Astrocyte (in vitro differentiated cells and primary cell): ENCODE data around the gene STX7. TPM values are rescaled to one million over a fixed set of nuclear protein-coding genes. Genes with fewer than 3 reads are reported as not detected.

Experiments used
- DNase-seq: peaks from one replicate; pipeline ENCODE4 v3.0.0-alpha.2; 2010; ENCODE audit warnings: low read depth
- FAIRE-seq: peaks from 2 replicates; lab custom pipeline; 2011; peaks lifted over from hg19 to GRCh38; lab: Jason Lieb, UNC
- H2AFZ ChIP-seq: 2 replicates; pipeline ENCODE4 v1.6.0; 2012; ENCODE audit warnings: low read depth, low read length, inconsistent platforms
- H3K27ac ChIP-seq: 2 replicates; pipeline ENCODE4 v1.5.1; 2011; ENCODE audit warnings: low read depth, low read length, inconsistent platforms
- H3K27me3 ChIP-seq: 2 replicates; pipeline ENCODE4 v1.6.0; 2011; ENCODE audit warnings: low read length, inconsistent platforms; ENCODE audit not compliant: insufficient read depth
- H3K36me3 ChIP-seq: 2 replicates; pipeline ENCODE4 v1.5.1; 2011; ENCODE audit warnings: low read length, inconsistent platforms; ENCODE audit not compliant: insufficient read depth
- H3K4me1 ChIP-seq: 2 replicates; pipeline ENCODE4 v1.5.1; 2011; ENCODE audit warnings: low read length, inconsistent platforms; ENCODE audit not compliant: insufficient read depth
- H3K4me2 ChIP-seq: 2 replicates; pipeline ENCODE4 v1.6.0; 2012; ENCODE audit warnings: low read length, inconsistent platforms
- H3K4me3 ChIP-seq: 2 replicates; pipeline ENCODE4 v1.5.1; 2011; ENCODE audit warnings: low read depth, mild to moderate bottlenecking, low read length, inconsistent platforms; ENCODE audit not compliant: insufficient read depth
- H3K79me2 ChIP-seq: 2 replicates; pipeline ENCODE4 v1.6.0; 2012; ENCODE audit warnings: mild to moderate bottlenecking, low read length, inconsistent platforms; ENCODE audit not compliant: insufficient read depth
- H3K9ac ChIP-seq: 2 replicates; pipeline ENCODE4 v1.6.0; 2012; ENCODE audit warnings: mild to moderate bottlenecking, low read length, inconsistent platforms
- H3K9me3 ChIP-seq: 2 replicates; pipeline ENCODE4 v1.5.1; 2012; ENCODE audit warnings: low read depth, mild to moderate bottlenecking, low read length, inconsistent platforms; ENCODE audit not compliant: insufficient read depth
- H4K20me1 ChIP-seq: 2 replicates; pipeline ENCODE4 v1.6.0; 2012; ENCODE audit warnings: low read length, inconsistent platforms; ENCODE audit not compliant: insufficient read depth
- H3K27ac Mint-ChIP-seq: one replicate; pipeline ENCODE4 v1.8.0; 2021; ENCODE audit warnings: mild to moderate bottlenecking, mixed read lengths; ENCODE audit not compliant: unreplicated experiment
- H3K27me3 Mint-ChIP-seq: one replicate; pipeline ENCODE4 v1.8.0; 2021; ENCODE audit warnings: low read depth, mixed read lengths; ENCODE audit not compliant: unreplicated experiment
- H3K36me3 Mint-ChIP-seq: one replicate; pipeline ENCODE4 v1.8.0; 2021; ENCODE audit warnings: low read depth, mixed read lengths; ENCODE audit not compliant: unreplicated experiment
- H3K4me1 Mint-ChIP-seq: one replicate; pipeline ENCODE4 v1.8.0; 2021; ENCODE audit warnings: low read depth, mixed read lengths; ENCODE audit not compliant: unreplicated experiment
- H3K4me3 Mint-ChIP-seq: one replicate; pipeline ENCODE4 v1.8.0; 2021; ENCODE audit warnings: mild to moderate bottlenecking, moderate library complexity, mixed read lengths; ENCODE audit not compliant: unreplicated experiment
- H3K9me3 Mint-ChIP-seq: one replicate; pipeline ENCODE4 v1.8.0; 2021; ENCODE audit warnings: mild to moderate bottlenecking, mixed read lengths; ENCODE audit not compliant: unreplicated experiment
- EZH2 ChIP-seq: IDR thresholded peaks from 2 replicates; pipeline ENCODE4 v1.6.1; 2012; ENCODE audit warnings: mild to moderate bottlenecking, low read length, inconsistent platforms; ENCODE audit not compliant: insufficient read depth
- total RNA-seq: library from RNA; stranded (reverse); gene quantifications from 2 replicates; pipeline ENCODE4 v1.2.1, GENCODE V29; 2021
- TF ChIP-seq, protein P1 (sequence below): IDR thresholded peaks from 2 replicates; pipeline ENCODE4 v1.5.1; 2011; ENCODE audit warnings: low read depth, mild to moderate bottlenecking, inconsistent platforms, low read length, moderate library complexity; ENCODE audit not compliant: insufficient read depth

The STX7 gene
- total RNA-seq, 1 donor from 2014 or later = 62.1 TPM

DNA sequence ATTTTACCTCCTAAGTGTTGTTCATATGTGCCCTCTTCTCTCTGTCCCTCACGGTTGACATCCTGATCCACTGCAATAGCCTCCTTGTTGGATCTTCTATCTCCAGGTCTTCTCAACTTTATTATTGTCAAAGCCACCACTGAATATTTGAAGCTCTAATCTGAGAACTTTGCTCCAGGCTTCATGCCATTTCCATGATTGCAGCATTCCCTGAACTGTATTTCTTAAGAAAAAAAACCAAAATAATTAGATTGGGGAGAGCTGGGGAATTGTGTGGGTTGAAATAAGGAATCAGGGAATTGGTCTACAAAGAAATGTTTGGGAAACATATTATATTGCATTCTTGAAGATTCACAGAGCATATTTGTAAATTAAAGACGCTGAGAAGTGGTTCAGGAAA is 2.5 kb upstream of the STX7 start:
- Histone ChIP-seq H3K36me3 (no peaks in the 10 kb centered on the region), H3K9ac (no peak overlapping the region), H3K4me2 (no peak overlapping the region), H3K4me1 (peaks cover 7% of the 10 kb centered on the region), H3K79me2 (peaks cover 22% of the 10 kb centered on the region), H3K27me3 (peaks cover 6% of the 10 kb centered on the region), H3K9me3 (no peaks in the 10 kb centered on the region), H3K27ac (no peak overlapping the region), H2AFZ (no peak overlapping the region), H4K20me1 (peaks cover 15% of the 10 kb centered on the region), H3K4me3 (no peak overlapping the region)
- Mint-ChIP-seq H3K4me1 (peaks cover 12% of the 10 kb centered on the region), H3K27me3 (peaks cover 2% of the 10 kb centered on the region), H3K36me3 (no peaks in the 10 kb centered on the region), H3K9me3 (no peaks in the 10 kb centered on the region), H3K4me3 (no peak overlapping the region), H3K27ac (no peak overlapping the region)
- FAIRE-seq = no peak
- no peak for TF ChIP-seq EZH2
- TF ChIP-seq, protein P1, sequence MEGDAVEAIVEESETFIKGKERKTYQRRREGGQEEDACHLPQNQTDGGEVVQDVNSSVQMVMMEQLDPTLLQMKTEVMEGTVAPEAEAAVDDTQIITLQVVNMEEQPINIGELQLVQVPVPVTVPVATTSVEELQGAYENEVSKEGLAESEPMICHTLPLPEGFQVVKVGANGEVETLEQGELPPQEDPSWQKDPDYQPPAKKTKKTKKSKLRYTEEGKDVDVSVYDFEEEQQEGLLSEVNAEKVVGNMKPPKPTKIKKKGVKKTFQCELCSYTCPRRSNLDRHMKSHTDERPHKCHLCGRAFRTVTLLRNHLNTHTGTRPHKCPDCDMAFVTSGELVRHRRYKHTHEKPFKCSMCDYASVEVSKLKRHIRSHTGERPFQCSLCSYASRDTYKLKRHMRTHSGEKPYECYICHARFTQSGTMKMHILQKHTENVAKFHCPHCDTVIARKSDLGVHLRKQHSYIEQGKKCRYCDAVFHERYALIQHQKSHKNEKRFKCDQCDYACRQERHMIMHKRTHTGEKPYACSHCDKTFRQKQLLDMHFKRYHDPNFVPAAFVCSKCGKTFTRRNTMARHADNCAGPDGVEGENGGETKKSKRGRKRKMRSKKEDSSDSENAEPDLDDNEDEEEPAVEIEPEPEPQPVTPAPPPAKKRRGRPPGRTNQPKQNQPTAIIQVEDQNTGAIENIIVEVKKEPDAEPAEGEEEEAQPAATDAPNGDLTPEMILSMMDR = no peak
- no peak for DNase-seq

DNA sequence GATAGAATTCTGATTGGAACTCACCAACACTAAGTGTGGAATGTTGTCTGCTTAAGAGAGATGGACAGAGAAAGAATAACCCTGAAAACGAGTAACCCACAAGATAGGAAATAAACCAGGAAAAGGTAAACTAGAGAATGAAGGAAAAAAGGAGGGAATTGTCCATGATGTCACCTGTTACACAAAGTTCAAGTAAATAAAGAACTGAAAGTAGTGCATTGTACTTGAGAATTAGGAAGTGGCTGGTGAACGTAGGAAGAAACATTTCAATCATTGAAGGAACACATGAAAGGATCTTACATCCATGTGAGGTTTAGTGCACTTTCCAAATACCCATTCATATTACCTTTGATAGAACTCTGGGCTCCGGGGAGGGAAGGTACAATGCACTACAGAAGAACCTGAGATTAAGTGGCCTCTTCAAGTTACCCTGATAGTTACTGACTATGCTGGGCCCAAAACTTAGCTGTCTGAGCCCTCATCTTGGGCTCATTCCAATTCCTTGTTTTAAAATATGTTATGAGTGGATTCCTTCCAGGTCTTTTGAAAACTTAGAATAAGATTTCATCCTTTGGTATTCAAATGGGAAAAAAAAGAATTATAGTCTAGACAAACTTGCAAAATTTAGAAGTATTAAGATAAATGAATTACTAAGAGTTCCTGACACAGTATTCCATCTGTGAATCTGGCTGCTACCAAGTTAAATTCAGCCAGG is 1.1 kb upstream of the STX7 start:
- Histone ChIP-seq H4K20me1 (peaks cover 21% of the 10 kb centered on the region), H3K79me2 (peaks cover 33% of the 10 kb centered on the region), H3K9me3 (no peaks in the 10 kb centered on the region), H3K4me2 (peak overlapping the region; percentile 94), H3K9ac (no peak overlapping the region), H3K27me3 (peaks cover 6% of the 10 kb centered on the region), H3K4me3 (no peak overlapping the region), H3K36me3 (no peaks in the 10 kb centered on the region), H2AFZ (no peak overlapping the region), H3K4me1 (peaks cover 7% of the 10 kb centered on the region), H3K27ac (no peak overlapping the region)
- Mint-ChIP-seq H3K27ac (no peak overlapping the region), H3K9me3 (no peaks in the 10 kb centered on the region), H3K27me3 (peaks cover 2% of the 10 kb centered on the region), H3K4me1 (peaks cover 12% of the 10 kb centered on the region), H3K4me3 (peak overlapping the region; percentile 95), H3K36me3 (no peaks in the 10 kb centered on the region)
- no peak for FAIRE-seq
- no peak for DNase-seq
- TF ChIP-seq EZH2 = no peak
- TF ChIP-seq, protein P1 = no peak

DNA sequence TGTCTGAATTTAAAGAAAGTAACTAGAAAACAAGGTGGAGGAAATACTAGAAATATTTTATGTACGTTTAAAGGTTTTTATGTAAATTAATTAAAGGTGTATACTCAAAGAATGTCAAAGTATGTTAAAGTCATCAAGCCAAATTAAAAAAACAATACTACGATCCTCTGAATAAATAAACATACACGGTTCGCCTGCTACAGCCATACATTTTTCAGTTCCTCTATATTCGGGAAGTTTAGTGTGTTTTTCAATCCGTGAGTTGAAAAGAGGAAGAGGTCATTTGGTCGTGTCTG is 626 bp downstream of the STX7 start:
- no peaks in the 10 kb centered on the region for H3K9me3 ChIP-seq
- no peaks in the 10 kb centered on the region for H3K9me3 Mint-ChIP-seq
- H3K9ac ChIP-seq = peak overlapping the region; percentile 88
- H4K20me1 ChIP-seq = peaks cover 38% of the 10 kb centered on the region
- peak overlapping the region; percentile 93 for H3K27ac Mint-ChIP-seq
- no peak for FAIRE-seq
- no peak for TF ChIP-seq EZH2
- TF ChIP-seq, protein P1 = no peak
- H3K27me3 ChIP-seq = peaks cover 6% of the 10 kb centered on the region
- peaks cover 50% of the 10 kb centered on the region for H3K79me2 ChIP-seq
- peak overlapping the region; percentile 97 for H3K4me3 Mint-ChIP-seq
- peak overlapping the region; percentile 96 for H2AFZ ChIP-seq
- no peak for DNase-seq
- peaks cover 14% of the 10 kb centered on the region for H3K4me1 Mint-ChIP-seq
- H3K36me3 ChIP-seq = peaks cover 3% of the 10 kb centered on the region
- H3K4me1 ChIP-seq = peaks cover 7% of the 10 kb centered on the region
- H3K27me3 Mint-ChIP-seq = peaks cover 2% of the 10 kb centered on the region
- H3K4me3 ChIP-seq = peak overlapping the region; percentile 74
- peaks cover 8% of the 10 kb centered on the region for H3K36me3 Mint-ChIP-seq
- peak overlapping the region; percentile 94 for H3K4me2 ChIP-seq
- peak overlapping the region; percentile 72 for H3K27ac ChIP-seq
